Tongue (tissue), 2 donors: ENCODE results near the gene ARL10. TPM values are rescaled to one million over a fixed set of nuclear protein-coding genes. Genes with fewer than 3 reads are reported as not detected.
A peak's percentile ranks its signal among the peaks of the same experiment; 100 is the strongest.

Experiments used
- DNase-seq: peaks from one replicate; pipeline ENCODE4 v3.0.0-alpha.2; 2015
- total RNA-seq: library from RNA; depleted of rRNA; stranded (reverse); fragments of >200 nt; gene quantifications from one replicate; pipeline ENCODE4 v1.2.3, GENCODE V29; 2014

Gene ARL10
- total RNA-seq, 1 donor from 2014 or later = 10.6 TPM

DNA sequence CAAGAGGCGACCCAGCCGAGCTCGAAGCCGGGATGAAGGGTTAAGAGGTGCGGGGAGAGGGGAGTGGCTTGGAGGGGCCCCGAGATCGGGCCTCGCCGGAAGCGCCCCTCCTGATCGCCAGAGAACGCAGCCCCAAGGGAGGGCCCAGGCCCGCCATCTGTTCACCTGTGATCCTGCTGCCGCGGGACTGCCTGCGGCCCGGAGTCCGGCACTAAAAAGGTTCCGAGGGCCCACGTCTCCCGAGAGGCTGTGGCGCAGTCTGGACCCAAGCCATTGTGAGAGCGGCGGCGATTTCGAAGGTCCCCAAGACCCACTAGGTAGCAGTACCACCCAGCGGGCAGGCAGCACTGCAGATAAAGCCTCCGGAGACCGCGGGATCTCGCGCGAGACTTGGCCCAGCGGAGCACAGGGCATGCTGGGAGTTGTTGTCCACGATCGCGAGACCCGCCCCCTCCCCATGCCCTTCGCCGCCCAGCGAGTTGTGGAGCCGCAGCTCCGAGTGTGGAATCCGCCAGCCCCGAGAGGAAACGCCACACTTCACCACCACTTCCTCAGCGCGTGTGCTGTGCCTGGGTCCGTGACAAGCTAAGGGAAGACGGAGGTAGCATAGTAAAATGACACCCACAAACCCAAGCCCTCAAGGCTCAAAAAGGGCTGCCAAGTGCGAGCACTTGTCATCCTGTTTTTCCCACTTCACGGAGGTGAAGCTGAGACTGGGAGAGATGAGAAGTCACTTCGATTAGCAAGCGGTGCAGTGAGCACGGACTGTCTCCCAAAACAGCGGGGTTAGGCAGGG, 3.7 kb upstream of the ARL10 start, which contains the start of gene KIAA1191:
Gene KIAA1191 (minus strand): TSS at position 328 of the 796 bp plus-strand sequence. CDS start 2,256 bp downstream, outside the sequence.
- DNase-seq = peak; percentile 95

DNA sequence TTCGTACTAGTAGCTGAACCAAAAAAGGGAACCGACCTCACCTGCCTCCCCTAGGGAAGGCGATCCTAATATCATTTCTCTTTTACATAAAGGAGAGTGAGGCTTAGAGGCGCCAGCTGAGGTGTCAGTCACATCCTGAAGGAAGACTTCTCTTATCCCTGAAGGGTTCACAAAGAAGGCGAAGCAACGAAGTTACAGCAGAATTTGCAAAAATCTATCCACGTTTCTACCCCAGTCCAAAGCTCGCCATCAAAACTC, 3.1 kb upstream of the ARL10 start:
- no peak for DNase-seq

DNA sequence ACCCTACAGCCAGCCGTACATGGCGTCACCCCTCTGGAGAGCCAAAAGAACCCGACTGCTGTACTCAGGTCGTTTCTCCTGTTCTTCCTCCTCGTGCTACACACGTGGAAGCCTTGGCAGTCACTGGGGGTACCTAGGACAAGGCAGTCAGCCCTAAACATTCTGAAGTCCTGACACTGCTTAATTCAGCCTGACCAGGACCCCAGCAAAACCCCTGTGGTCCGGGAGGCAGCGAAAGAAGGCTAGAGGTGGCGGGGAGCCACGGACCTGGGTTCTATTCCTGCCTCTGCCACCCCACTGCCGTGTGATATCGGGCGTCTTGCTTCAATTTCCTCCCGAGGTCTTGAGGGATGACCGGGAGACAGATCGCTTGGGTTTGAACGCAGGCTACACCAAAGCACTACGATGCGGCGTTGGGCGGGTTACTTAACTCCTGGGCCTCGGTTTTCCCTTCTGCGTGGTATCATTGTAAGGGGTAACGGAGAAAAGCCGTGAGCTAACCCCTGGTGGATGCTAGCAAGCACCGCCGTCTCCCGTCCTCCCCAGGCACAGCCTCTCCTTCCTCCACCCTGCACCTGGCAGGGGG, 429 bp upstream of the ARL10 start:
- DNase-seq = no peak

DNA sequence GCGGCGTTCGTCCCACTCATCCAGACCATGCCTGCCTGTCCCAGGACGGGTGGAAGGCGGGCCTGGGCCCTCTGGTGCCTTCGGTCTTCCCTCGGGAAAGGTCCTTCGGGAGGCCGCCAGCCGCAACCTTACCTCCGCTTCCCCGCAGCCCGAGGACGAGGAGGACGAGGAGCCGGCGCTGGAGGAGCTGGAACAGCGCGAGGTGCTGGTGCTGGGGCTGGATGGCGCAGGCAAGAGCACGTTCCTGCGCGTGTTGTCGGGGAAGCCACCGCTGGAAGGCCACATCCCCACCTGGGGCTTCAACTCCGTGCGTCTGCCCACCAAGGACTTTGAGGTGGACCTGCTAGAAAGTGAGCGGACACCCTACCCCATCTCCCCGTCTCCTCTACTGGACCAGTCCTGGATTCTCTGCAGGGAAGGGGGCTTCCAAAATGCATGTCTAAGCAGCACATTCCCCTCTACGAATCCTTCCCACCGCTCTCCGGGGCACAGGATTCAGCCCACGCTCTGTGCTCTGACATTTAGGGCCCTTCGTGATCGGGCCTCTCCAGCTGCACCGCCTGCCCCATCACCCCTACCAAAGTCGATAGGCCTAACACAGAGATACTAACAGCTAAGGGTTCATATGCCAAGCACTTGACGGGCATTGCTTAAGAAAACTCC, 1.1 kb downstream of the ARL10 start:
- no peak for DNase-seq

DNA sequence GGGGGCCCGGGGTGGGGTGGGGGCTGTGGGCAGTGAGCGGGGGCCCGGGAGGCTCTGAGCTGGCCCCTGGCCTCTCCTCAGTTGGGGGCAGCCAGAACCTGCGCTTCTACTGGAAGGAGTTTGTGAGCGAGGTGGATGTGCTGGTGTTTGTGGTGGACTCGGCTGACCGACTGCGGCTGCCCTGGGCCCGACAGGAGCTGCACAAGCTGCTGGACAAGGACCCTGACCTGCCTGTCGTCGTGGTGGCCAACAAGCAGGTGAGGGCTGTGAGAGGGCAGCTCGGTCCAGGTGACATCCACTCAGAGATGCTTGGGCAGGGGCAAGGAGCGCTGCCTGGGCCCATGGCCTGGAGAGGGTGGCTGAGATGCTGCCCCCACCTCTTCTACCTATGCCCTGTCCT, 3.4 kb downstream of the ARL10 start:
- DNase-seq = no peak

DNA sequence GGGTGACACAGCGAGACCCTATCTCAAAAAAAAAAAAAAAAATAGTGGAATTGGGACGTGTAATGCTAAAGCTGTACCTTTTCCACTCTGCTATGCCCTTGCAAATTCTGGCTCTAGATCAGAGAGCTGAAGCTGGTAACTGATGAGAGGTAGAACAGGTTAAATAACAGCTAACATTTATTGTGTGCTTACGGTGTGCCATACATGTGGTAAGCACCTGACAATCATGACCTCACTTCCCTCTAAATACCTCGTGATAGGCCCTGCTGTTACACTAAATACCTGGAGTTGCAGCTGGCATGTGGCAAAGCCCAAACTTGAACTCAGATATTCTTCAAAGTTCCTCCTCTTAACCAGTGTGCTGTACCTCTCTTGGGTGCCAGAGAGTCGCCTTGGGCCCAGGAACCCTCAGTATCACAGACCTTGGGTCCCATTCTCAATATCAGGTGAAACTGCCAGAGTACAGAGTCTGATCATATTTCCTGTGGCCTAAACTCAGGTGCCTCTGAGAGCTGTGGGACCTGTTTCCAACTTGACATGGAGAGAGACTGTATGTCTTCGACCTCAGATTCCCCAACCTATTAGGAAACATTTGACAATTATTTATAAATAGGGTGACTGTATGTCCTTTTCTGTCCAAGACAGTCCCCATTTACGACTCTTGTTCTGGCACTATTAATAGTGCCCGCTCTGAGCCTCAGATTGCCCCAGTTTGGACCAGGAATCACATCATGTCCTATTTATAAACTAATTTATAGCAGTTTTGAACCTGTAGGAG, 4.8 kb downstream of the ARL10 start:
- no peak for DNase-seq

DNA sequence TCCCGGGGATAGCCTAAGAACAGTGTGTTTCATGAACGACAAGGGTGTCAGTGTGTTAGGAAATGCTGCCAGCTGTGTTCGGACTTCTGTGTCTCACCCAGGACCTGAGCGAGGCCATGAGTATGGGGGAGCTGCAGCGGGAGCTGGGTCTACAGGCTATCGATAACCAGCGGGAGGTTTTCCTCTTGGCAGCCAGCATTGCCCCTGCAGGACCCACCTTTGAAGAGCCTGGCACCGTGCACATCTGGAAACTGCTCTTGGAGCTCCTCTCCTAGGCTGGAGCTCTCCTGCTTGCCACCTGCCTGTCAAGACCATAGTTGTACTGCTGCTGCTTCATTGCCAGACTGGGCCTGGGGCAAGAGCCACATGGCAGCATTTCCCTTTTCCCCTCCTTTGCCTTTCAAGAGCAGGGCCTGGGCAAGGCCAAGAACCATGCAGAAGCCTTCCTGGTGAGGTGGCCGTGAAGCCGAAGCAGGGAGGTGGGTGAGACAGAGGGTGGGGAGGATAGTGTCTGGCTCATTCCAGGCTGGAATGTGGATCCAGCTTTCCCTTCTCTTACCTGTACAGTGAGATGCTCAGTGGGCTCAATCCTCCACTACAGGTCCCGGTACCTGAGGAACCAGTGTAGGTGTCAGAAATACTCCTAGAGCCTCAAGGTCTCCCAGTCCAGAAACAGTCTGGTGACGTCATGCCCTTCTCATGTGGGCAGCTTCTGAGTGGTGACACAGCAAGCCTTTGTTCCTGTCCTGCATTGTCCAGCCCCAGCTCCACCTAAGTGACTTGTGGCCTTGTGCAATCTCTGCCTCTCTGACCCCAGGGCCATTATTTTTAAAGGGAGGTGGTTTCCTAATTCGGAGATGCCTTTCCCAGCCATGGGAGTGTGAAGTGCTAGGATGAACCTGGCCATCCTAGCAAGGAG, 6.6 kb downstream of the ARL10 start:
- DNase-seq = no peak

DNA sequence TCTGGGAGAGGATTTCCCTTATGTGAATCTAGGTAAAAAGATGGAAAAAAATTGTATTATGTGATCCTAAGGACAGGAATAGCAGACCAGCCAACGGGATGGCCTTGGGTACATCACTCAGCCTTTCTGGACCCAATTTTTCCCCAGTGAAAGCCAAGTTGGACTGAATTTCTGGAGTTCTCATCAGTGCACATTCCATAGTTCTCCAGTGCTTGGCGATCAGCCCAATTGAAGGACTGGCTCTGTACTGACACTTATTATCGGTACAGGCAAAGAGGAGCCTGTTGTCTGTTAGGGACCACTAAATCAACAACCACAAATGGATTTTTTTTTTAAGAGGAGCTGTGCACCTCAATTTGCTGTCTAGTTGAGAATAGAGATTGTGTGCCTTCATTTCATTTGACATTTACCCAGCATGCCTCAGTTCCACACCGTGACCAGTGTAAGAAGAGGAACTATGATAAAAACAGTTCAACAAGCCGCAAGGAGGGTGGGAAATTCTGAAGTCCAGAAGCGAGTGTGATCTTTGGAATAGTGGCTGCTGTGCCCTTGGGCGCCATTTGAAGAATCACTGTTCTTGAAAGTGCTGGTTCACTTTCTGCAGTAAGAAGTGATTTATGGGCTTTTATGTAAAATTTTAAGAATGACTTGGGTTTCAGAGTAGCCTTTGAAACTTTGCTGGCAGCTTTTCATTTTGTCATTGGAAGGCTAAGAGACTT, 8.0 kb downstream of the ARL10 start:
- no peak for DNase-seq

DNA sequence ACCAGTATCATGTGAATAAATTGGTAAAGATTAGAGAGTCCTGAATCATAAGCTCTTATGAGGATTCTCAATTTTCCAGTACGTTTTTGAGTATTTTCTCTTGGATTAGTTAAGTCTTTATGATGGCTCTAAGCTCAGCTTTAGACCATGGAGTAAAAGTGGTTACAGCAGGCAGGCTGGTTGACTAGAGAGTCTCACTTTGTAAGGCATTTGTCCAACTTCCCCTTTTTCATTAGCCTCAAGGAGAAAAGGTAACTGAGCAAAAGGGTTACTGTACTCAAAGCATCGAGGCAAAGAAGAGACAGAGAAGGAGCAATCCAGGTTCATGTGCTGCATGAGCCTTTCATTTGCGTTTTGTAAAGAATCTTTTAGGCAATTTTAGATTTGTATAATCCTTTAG, 14.6 kb downstream of the ARL10 start:
- no peak for DNase-seq

DNA sequence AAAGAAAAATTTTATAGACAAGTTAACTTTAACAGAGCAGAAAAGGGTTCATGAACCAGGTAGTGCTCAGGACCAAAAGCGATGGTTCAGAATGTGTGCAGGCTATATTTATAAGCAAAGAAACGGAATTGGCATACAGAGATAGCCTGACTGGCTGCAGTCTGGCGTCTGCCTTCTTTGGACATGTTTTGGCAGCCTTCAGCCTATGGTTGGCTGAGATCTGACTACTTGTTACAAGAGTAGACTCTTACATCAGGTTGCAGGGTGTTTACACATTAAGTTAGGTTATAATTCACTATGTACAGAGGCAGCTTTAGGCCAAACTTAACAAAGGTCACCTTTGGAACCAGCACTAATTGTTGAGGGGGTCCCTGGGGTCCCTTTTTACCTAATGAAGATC, 16.1 kb downstream of the ARL10 start:
- DNase-seq = no peak

DNA sequence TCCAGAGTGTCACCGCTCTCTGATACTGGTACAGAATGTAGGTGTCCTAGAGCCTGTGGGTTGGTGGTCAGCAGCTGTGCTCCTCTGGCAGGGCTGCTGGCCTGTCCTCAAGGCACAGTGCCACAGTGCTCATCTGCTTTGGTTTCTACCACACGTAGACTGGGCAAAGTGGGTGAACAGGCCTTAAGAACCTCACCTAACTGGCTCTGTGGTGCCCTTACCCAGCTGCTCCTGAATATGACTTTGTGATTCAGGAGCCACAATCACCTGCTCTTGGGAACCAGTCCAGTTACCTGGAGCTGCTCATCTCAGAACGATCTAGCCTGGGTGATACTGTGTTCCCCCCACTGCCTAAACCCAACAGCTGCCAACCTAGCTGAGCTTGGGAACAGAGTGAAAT, 16.7 kb downstream of the ARL10 start:
- no peak for DNase-seq

DNA sequence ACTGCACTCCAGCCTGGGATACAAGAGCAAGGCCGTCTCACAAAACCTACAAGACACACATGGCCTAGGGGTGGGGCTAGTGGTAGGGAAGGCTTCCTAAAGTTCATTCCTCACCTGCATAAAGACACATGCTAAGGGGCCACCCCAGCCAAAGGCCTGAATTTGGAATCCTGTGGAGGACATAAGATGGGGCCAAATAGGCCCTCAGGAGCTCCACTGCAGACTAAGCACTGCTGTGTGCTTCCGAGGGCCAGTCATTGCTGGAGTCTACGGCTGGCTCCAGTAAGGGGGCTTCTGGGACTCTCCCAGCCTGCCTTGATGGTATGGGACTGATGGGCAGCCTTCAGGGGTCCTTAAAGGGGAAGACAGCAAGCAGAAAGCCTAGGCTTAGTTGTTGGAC, 17.4 kb downstream of the ARL10 start:
- DNase-seq = no peak

DNA sequence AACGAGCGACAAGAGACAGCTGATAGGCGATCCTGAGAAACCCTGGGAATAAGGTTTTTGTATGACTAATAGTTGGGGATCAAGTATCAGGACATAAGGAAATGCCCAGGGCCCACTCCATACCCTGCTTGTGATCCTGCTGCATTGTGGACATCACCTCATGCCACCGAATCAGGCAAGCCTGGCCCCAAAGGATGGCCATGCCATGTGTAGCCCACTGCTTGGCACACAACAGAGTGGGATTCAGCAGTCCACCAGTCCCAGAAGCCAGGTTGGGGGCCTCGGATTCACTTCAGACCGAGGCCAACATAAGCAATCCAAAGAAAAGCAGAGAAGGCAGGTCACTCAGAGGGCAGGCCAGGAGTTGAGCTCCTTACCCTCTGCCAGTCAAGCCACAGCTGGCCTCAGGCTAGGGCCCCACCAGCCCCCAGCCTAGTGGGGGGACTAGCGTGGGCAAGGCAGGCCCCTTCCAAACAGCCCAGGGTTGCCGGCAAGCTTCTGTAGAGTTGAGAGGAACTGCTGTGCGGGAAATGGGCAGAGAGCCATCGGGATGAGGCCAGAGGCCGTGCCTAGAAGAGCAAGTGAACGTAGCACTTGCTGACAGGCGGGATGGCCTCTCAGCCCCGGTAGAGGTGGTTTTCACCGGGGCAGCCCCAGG, 18.1 kb downstream of the ARL10 start:
- DNase-seq = no peak

DNA sequence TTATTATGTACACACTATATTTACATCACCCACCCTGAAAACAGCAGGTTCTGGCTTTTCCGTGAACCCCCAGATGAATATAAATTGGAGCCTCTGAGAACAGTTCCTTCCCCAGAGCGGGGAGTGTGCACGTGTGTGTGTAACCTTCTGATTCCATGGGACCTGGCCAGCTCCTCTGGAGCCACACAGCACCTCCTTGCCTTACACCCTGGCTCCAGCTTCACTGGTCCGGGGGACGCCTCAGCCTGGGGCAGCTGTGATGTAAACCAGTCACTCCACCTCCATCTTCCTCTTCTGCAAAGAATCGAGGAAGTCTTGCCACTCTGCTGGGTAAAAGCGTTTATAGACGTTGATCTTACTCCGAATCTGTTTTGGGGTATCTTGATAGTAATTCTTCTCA, 18.7 kb downstream of the ARL10 start:
- no peak for DNase-seq

DNA sequence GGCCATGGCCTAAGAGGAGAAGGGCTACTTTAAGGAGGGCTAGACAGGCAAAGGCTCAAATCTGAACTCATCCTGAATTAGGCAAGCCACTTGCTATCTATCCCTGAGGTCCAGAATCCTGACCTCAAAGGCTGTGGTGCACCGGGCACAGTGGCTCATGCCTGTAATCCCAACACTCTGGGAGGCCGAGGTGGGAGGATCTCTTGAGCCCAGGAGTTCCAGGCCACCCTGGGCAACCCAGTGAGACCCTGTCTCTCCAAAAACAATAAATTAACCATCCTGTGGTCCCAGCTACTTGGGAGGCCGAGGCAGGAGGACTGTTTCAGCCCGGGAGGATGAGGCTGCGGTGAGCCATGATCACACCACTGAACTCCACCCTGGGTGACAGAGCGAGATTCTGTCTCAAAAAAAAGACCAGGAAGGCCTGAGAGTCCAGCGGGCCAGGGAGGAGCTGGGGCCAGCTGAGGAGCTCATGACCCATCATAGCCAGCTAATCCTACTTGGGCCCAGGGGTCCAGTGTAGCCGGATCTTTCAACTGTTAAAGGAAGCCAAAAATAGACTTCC, 19.2 kb downstream of the ARL10 start:
- no peak for DNase-seq

DNA sequence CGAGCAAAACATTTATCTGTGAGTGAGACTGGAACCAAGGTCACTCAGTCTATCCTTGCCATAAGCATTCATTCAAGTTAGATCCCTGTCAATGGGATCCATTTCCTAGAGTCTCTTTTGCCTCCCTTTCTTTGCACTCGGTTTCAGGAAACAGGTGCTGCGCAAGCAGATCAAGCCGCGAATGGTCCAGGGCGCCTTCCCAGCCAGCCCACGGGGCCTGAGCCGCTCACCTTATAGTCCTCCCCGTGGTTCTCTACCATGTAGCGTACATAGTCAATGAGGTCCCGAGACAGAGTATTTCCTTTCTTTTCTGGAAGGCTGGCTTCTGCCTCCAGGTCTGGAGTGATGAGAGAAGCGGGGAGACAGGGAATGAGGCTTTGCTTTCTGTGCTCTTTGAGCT, 19.7 kb downstream of the ARL10 start:
- DNase-seq = no peak

DNA sequence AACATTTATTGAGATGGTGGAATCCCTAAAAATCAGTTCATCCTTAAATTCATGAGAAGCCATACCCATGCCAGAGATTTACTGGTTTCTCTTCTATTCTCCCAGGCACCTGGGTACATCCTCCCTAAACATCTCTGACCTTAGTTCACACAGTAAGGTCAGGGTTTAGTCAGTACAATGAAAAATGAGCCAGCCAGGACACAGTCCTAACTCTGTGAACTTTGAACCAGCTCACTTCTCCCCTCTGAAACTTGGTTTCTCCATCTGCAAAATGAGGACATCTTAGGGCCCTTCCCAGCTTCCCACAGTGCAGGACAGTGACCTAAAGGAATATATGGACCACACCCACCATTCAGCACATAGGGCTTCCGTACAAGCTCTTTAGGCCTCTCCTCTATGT, 21.2 kb downstream of the ARL10 start:
- DNase-seq = no peak

DNA sequence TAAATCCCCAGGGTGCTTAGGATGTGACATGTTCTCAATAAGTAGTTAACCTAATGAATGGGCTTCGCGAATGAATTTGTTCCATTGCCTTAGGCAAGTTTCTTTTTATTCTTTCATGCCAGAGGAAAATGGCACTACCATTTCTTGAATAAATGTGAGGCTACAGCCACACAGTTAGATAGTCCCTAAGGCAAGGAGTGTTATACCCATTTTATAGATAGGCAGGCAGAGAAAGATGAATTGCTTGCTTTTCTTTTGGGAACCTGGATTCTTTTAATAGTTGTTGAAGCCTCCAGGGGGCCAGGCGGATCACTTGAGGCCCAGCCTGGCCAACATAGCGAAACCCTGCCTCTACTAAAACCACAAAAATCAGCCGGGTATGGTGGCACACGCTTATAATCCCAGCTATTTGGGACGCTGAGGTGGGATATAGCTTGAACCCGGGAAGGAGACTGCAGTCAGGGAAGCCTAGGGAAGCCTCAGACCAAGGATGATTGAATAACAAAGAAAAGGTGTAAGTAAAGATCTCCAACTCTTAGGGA, 22.2 kb downstream of the ARL10 start:
- DNase-seq = no peak

DNA sequence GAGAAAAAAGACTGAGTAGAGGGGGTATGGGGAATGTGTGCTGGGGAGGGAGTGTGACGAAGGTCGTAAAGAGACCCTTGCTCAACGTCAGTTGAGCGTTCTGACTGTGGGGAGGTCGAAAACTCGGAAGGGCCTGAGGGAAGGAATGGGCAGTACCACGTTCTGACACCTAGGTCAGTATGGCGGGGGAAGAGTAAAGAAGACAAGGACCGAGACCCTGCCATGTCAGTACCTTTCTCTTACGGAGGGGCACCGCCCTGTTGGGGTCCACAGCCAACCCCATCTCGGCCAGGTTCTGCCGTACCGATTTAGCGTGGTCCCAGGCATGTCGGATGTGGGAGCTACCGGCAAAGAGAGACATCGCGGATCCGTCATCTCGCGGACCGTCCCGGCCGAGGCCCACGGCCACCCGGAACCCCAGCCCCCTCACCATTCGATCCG, 22.7 kb downstream of the ARL10 start:
- peak; percentile 22 for DNase-seq
